HG02798 (cell line): ENCODE measurements around the gene ABCA10.
"Not testable (repeated sequence)": the region's sequence is repeated elsewhere in the genome, so short reads cannot be mapped to it uniquely, and the experiment has no call there.

Experiments
- ATAC-seq: cut with Tn5 transposase; IDR thresholded peaks from one replicate; pipeline ENCODE4 v1.9.1; 2021; ENCODE audit warnings: mild to moderate bottlenecking; ENCODE audit not compliant: unreplicated experiment, poor library complexity

The ABCA10 gene

DNA sequence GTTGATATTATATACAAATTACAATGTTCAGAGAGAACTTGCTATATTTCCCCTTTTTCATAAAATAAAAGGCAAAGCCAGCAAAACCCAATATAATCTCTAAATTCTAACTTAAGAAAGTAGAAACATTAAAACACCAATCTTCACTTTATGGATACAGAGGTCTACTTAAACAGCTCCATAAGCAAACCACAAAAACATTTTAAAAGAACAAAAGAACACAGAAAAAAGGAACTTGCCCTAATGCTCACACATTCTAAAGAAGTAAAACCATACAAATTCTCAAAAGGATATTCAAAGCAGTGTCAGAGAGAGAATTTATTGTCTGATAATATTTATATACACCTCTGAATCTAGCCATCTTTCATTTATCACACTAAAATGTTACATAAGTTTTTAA lies 606 bp downstream of the ABCA10 start:
- ATAC-seq: no peak

GRCh38 chr17:69227541-69227940 lies 1.1 kb downstream of the ABCA10 start:
- ATAC-seq: no peak

DNA sequence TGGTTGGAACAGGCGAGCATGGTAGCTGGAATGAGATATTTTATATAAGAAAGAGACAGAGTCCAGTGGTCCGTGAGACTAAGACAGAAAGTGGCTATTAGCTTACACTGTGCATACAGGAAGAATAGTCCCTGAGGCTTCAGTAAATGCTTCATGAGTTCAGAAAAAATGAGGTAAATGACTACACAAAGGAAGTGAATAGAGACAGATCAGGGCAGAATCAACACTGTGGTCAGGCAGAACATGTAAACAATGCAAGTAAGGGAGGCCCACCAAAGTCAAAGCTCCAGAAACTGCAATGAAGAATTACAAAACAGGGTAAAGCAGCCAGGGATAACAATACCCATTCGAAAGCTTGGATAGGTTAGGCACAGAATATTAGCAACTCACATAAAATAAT lies 4.8 kb downstream of the ABCA10 start:
- peak; percentile 96 for ATAC-seq

DNA sequence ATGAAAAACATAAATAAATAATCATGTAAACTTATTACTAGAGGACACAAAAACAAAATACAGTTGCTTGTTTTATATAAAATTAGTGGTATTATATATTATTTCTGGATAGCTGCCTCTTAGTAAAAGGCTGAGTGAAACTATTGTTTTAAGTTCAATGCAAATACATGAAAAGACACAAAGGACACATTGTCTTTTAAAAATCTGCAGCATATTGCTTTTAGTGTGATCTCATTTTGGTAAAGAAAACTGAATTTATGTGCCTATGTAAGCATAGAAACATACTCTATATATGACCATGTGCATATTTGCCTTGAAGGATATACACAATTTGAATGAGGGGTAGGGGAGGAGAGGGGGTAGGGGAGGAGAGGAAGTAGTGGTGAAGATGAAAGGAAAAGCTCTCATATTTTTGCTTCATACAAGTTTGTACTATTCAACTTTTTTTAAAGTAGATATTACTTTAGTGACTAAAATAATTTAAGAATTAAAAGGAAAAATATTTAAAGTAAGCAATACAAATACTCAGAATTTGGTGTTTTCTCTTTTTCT lies 5.8 kb downstream of the ABCA10 start:
- no peak for ATAC-seq

DNA sequence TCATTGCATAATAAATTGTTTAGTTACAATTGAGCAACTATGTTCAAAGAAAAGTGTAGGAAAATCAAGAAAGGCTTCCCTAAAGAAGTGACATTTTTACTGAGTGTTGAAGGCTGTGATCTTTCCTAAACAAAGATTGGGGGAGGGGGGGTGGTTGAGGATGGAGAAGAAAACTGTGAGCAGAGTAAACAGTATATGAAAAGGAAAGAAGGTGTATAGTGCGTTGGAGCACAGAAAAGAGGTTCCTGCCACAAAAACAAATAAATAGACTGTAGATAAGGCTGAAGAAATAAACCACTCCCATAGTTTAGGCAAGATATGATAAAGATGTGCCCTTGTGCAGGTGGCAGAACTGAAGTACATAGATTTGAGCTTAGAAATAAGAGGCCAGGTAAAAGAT lies 8.5 kb downstream of the ABCA10 start:
- ATAC-seq: no peak

DNA sequence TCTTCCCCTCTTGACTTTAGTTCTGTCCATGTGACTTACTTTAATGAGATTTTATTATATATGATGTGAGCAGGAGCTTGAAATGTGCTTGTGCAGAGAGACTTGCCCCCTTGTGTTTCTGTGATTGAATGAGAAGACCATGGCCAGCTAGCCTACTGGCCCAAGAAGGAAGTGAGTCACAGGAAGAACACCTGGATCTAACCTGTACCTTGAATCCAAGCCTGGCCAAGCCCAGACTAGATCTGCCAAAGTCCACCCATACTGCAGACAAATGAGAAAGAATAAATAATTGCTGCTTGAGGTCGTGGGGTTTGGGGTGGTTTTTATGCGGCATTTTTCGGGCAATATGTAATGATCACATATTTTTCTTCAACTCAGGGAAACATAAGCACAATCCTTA lies 9.6 kb downstream of the ABCA10 start:
- no peak for ATAC-seq

GRCh38 chr17:69213059-69213813 lies 15.4 kb downstream of the ABCA10 start:
- ATAC-seq: no peak

GRCh38 chr17:69208640-69209039 lies 20.0 kb downstream of the ABCA10 start:
- ATAC-seq: no peak

DNA sequence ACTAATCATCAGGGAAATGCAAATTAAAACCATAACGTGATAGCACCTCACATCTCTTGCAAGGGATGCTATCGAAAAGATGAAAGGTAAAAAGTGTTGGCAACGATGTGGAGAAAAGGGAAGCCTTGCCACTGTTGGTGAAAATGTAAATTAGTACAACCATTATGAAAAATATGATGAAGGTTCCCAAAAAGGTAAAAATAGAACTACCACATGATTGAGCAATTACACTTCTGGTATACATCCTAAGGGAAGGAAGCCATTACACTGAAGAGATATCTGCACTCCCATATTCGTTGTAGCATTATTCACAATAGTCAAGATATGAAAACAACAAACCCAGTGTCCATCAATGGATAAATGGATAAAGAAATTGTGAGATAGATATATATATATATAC lies 21.5 kb downstream of the ABCA10 start:
- ATAC-seq: no peak

DNA sequence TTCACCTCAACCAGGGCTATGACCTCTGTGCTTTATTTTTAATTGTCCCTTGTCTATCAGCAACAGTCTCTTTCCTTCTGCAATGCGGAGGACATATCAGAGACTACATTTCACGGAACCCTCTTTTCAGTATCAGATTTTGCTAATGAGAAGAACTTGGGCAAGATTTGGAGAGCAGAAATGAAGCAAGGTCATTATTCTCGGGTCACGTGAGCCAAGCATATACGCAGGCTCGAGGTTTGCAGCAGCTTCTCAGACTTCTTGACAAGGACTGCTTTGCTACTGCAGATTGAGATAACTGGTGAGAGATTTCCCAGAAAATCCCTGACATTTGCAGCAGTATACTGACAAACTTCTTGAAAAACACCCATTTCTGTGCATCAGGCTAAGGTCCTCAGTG lies 30.4 kb downstream of the ABCA10 start:
- ATAC-seq: no peak

GRCh38 chr17:69196105-69196653 lies 32.4 kb downstream of the ABCA10 start:
- ATAC-seq: not testable (repeated sequence)

DNA sequence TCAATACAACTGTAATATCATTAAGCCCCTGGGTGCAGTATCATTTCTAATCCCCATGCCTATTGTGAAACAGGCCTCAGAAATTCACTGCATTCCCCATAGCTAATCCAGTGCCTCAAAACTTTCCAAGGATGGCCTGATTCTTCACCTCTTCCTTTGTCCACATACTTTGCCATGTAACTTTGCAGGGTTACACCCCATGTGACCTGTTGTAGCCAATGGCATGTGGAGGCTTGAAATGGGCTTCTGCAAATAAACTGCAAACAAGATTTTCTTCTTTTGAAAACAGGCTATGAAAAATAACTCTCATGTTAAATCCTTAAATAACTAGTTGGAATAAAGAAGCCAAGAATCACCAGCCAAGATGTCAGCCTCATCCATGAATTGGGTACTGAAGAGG lies 35.9 kb downstream of the ABCA10 start:
- no peak for ATAC-seq

- no peak for ATAC-seq
These were observed 39.8 kb downstream of the ABCA10 start for GRCh38 chr17:69188796-69189195.

GRCh38 chr17:69188064-69188463 lies 40.6 kb downstream of the ABCA10 start:
- ATAC-seq: no peak

DNA sequence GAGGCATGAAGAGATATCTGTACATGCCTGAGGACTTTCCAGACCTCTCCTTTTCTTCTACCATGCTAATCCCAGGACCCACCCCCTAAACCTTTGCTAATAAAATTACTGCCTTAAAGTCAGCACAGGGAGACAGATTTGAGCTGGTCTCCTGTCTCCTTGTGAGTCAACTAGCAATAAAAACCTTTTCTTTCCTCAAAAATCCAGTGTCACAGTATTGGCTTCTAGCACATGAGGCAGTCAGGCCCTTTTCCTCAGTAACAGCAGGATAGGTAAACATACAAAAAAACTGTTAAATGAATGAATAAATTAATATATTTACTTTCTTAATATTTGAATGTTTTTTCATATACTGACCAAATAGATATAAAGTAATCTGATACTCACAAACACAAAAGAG lies 41.3 kb downstream of the ABCA10 start:
- ATAC-seq: no peak

DNA sequence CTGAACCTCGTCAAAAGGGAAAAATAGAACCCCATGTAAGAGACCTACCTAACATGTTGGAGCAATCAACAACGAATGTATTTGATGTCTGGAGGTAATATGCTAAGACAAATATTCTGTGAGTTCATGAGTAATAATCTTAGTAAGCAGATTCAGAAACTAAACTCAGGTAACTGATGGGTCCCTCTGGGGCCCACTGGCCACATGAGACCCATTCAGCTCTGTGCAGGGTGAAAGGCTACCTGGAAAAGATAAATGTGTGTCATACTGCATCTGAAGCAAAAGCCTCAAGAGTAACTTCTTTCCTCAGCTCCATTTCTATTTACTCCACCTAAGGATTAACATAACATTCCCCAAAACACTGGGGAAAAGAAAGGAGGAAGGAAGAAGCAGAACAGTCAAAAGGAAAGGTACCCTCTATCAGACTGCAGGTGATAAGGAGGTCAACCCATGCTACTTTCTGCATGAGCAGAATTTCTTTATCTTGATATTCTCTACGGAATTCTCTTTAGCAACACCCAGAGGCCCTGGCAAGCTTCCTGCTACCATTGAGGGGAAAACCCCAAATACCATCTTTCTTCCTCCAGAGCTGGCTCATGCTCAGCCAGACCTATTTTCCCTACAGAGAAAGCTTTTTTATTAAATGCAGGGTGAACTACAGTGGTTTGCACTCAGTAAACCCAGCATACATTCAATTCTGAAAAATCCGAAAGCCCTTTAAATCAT lies 49.2 kb downstream of the ABCA10 start:
- no peak for ATAC-seq

GRCh38 chr17:69176457-69176795 lies 52.2 kb downstream of the ABCA10 start:
- no peak for ATAC-seq

- no peak for ATAC-seq
These were observed 52.8 kb downstream of the ABCA10 start for GRCh38 chr17:69175625-69176456.

- no peak for ATAC-seq
These were observed 53.4 kb downstream of the ABCA10 start for GRCh38 chr17:69175262-69175624.

DNA sequence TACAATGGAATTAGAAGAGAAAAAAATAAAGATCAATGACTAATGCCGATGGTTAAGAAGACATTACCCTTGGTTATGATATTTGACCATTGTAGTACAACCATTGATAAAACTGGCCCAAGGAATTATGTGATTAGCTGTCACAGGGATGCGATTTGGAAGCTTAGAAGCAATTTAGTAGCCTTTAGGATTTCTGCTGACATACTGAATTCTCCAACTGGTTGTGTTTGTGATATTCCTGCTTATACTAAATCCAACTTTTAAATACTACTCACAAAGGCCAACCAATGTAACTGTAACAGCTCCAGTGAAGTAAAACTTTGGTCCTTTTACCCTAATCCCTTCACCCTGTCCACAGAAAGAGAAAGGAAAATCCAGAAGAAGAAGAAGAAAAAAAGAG lies 55.5 kb downstream of the ABCA10 start:
- no peak for ATAC-seq

GRCh38 chr17:69170377-69170776 lies 58.2 kb downstream of the ABCA10 start:
- no peak for ATAC-seq
